ENCODE data around the gene DCTD. TPM values are rescaled to one million over a fixed set of nuclear protein-coding genes. Genes with fewer than 3 reads are reported as not detected.

The DCTD gene
- total and polyA plus RNA-seq, 2 of the 13 experiments (the other 11 are each of a cell fraction or from before 2014, with no cell fraction given): 85.1 to 95.3 TPM

GRCh38 chr4:182886205-182886604 lies 31.0 kb downstream of the DCTD start:
- H3K79me2 ChIP-seq (ENCODE audit: insufficient read depth, low read length): no peaks in the 10 kb centered on the region
- ATAC-seq (no peak), FAIRE-seq (no peak), DNase-seq (ENCODE audit: low spot score) (no peak)
- peaks cover 14 to 61% of the 10 kb centered on the region in 2 experiments for H3K36me3 ChIP-seq (replicated peaks in 1 of 2; ENCODE audit: control insufficient read depth in 1 of 2, insufficient read depth in 2 of 2, low read length in 2 of 2)
- BruUV-seq (replicated peaks): no TSS peak
- H3K4me2 ChIP-seq (ENCODE audit: low read depth, low read length): no peak overlapping the region
- no peaks in the 10 kb centered on the region for H3K27me3 ChIP-seq (ENCODE audit: control insufficient read depth in 1 of 2, insufficient read depth in 2 of 2, low read length in 2 of 2)
- no peak overlapping the region for H2AFZ ChIP-seq (ENCODE audit: low read length)
- in situ Hi-C loops (cut with HindIII; ENCODE audit: extremely low pct_ligation_motif_present, low pct_unique_long_range_greater_than_20kb): no loop called here
- peaks cover 18% of the 10 kb centered on the region for H3K4me1 ChIP-seq (ENCODE audit: insufficient read depth, low read length)
- WGBS (ENCODE audit: low lambda C conversion rate): 94% methylated on average over 6 of the region's 6 CpGs
- peaks cover 23% of the 10 kb centered on the region for H3K9me3 ChIP-seq (ENCODE audit: low read length)
- no peak overlapping the region for H3K9ac ChIP-seq (ENCODE audit: insufficient read depth, low read depth, low read length)
- H3K4me3 ChIP-seq (replicated peaks in 1 of 3; ENCODE audit: insufficient read depth in 1 of 3, low read depth in 2 of 3, low read length in 3 of 3): no peak overlapping the region
- CTCF ChIA-PET (ENCODE audit: low intra/inter-chr PET ratio, low total read pairs): no interaction called here
- no peak overlapping the region for H3K27ac ChIP-seq (ENCODE audit: extremely low read length, insufficient read depth, low read length)
- POLR2A ChIA-PET: no interaction called here
- intact Hi-C loops (cut with micrococcal nuclease; ENCODE audit: unreplicated experiment): no loop called here
- TF ChIP-seq AGO2 (optimal IDR thresholded peaks at IDR 0.05; ENCODE audit: low read depth, low read length) (no peak), POGZ (CRISPR knock-in tag; IDR thresholded peaks at IDR 0.05) (no peak), FOXM1 (CRISPR knock-in tag; IDR thresholded peaks at IDR 0.05) (no peak), CREM (IDR thresholded peaks at IDR 0.05) (no peak), CREM (CRISPR knock-in tag; IDR thresholded peaks at IDR 0.05) (no peak), ELF4 (CRISPR knock-in tag; IDR thresholded peaks at IDR 0.05; ENCODE audit: borderline replicate concordance) (no peak), KDM5A (IDR thresholded peaks at IDR 0.05; ENCODE audit: borderline replicate concordance, low read length) (no peak), BORCS8-MEF2B (CRISPR knock-in tag; IDR thresholded peaks at IDR 0.05) (no peak), ZHX2 (IDR thresholded peaks at IDR 0.05; ENCODE audit: low read depth) (no peak), ZHX2 (CRISPR knock-in tag; IDR thresholded peaks at IDR 0.05; ENCODE audit: borderline replicate concordance) (no peak), CBX2 (IDR thresholded peaks at IDR 0.05; ENCODE audit: low read depth, low read length) (no peak), CBX2 (CRISPR knock-in tag; IDR thresholded peaks at IDR 0.05; ENCODE audit: low read depth) (no peak), SMARCE1 (IDR thresholded peaks at IDR 0.05; ENCODE audit: borderline replicate concordance) (no peak), JUN (CRISPR knock-in tag; IDR thresholded peaks at IDR 0.05) (no peak), ZFP1 (CRISPR knock-in tag; IDR thresholded peaks at IDR 0.05) (no peak), ELF1 (CRISPR knock-in tag; IDR thresholded peaks at IDR 0.05) (no peak), ZSCAN30 (CRISPR knock-in tag; IDR thresholded peaks at IDR 0.05) (no peak)
- H4K20me1 ChIP-seq (ENCODE audit: insufficient read depth, low read length): no peaks in the 10 kb centered on the region

Measured in HepG2 (cell line).